Endothelial cell of umbilical vein (primary cell): ENCODE results near the gene CABCOCO1.
"Not testable (repeated sequence)": the region's sequence is repeated elsewhere in the genome, so short reads cannot be mapped to it uniquely, and the experiment has no call there.

Source experiments
- CTCF ChIP-seq, 2 donors: IDR thresholded peaks; 1 replicate in 1 of 2; 2 replicates in 1 of 2; pipeline ENCODE4 v1.5.1; 2011; ENCODE audit warnings: low read length in 2 of 2, mild to moderate bottlenecking in 2 of 2, moderate library complexity in 2 of 2, control low read depth in 1 of 2, inconsistent platforms in 1 of 2, low read depth in 1 of 2; ENCODE audit not compliant: insufficient read depth in 1 of 2; ENCODE audit errors: extremely low read depth in 1 of 2
- EZH2 ChIP-seq: IDR thresholded peaks from 2 replicates; pipeline ENCODE4 v1.6.1; 2012; ENCODE audit warnings: borderline replicate concordance, low read depth, mild to moderate bottlenecking, moderate library complexity, low read length, inconsistent platforms; ENCODE audit not compliant: severe bottlenecking
- FOS ChIP-seq: IDR thresholded peaks from 2 replicates; pipeline ENCODE4 v1.6.1; 2011; ENCODE audit warnings: mild to moderate bottlenecking, low read length, moderate library complexity, borderline replicate concordance; ENCODE audit not compliant: insufficient read depth
- GATA2 ChIP-seq: IDR thresholded peaks from 2 replicates; pipeline ENCODE4 v1.7.0; 2011; ENCODE audit warnings: low read depth, mild to moderate bottlenecking, moderate library complexity, mixed read lengths, low read length; ENCODE audit not compliant: insufficient read length, insufficient read depth
- JUN ChIP-seq: IDR thresholded peaks from 2 replicates; pipeline ENCODE4 v1.6.1; 2011; ENCODE audit warnings: borderline replicate concordance, low read depth; ENCODE audit not compliant: insufficient read length, insufficient read depth
- POLR2A ChIP-seq: IDR thresholded peaks from 2 replicates; pipeline ENCODE4 v1.6.1; 2012; ENCODE audit warnings: low read depth, mild to moderate bottlenecking, control low read depth, low read length
- POLR2AphosphoS5 ChIP-seq: IDR thresholded peaks from 2 replicates; pipeline ENCODE4 v1.6.1; 2012; ENCODE audit warnings: low read depth, mild to moderate bottlenecking, control low read depth, low read length, moderate library complexity; ENCODE audit not compliant: insufficient read depth

- not testable (repeated sequence) for TF ChIP-seq POLR2AphosphoS5; CTCF (IDR thresholded peaks at IDR 0.05; ENCODE audit: extremely low read depth in 1 of 2, insufficient read depth in 1 of 2, low read depth in 1 of 2, low read length in 2 of 2); POLR2A; JUN; EZH2; FOS; GATA2
Measured at GRCh38 chr10:61719475-61719874, 56.7 kb downstream of the CABCOCO1 start.
